Muscle of leg (tissue), 11 donors: ENCODE results near the gene ARHGAP21. TPM values are rescaled to one million over a fixed set of nuclear protein-coding genes. Genes with fewer than 3 reads are reported as not detected.

Source experiments
- DNase-seq: peaks from one replicate; pipeline ENCODE4 v3.0.0; 2013
- H3K27ac ChIP-seq: one replicate; pipeline ENCODE4 v1.5.1; 2013; ENCODE audit warnings: mild to moderate bottlenecking, low read length, control low read depth
- H3K27me3 ChIP-seq: one replicate; pipeline ENCODE4 v1.6.1; 2013; ENCODE audit warnings: low read length; ENCODE audit not compliant: control insufficient read depth, insufficient read depth
- H3K36me3 ChIP-seq: one replicate; pipeline ENCODE4 v1.6.1; 2013; ENCODE audit warnings: low read length; ENCODE audit not compliant: control insufficient read depth, insufficient read depth
- H3K4me1 ChIP-seq: one replicate; pipeline ENCODE4 v1.6.1; 2013; ENCODE audit warnings: low read length; ENCODE audit not compliant: control insufficient read depth, insufficient read depth
- H3K4me3 ChIP-seq: one replicate; pipeline ENCODE4 v1.5.1; 2013; ENCODE audit warnings: low read length, control low read depth
- H3K9me3 ChIP-seq: replicated peaks from 2 replicates; pipeline ENCODE4 v1.6.1; 2013; ENCODE audit warnings: low read depth, low read length; ENCODE audit not compliant: control insufficient read depth
- WGBS: methylation state at CpG from one replicate; pipeline ENCODE4 v1.1.5; 2013; ENCODE audit warnings: missing lambda C conversion rate; ENCODE audit not compliant: insufficient coverage; 5-methylcytosine and 5-hydroxymethylcytosine counted together
- polyA plus RNA-seq, 8 donors: library from polyadenylated mRNA; unstranded; fragments of 120-200 nt; gene quantifications; one replicate each; pipeline versions ENCODE4 v1.2.1 to v1.2.3, GENCODE V29; 2013; ENCODE audit warnings: inconsistent platforms in 1 of 8, low replicate concordance in 1 of 8; ENCODE audit not compliant: insufficient read length in 8 of 8, insufficient read depth in 1 of 8
- total RNA-seq: library from RNA; stranded (reverse); fragments of 120-200 nt; gene quantifications from one replicate; pipeline ENCODE4 v1.2.4, GENCODE V29; 2013

ARHGAP21 gene
- total and polyA plus RNA-seq, 9 donors: 55.0 to 84.8 (median 63.5) TPM

GRCh38 chr10:24724381-24725228 lies 918 bp upstream of the ARHGAP21 start:
- peaks cover 8% of the 10 kb centered on the region for H3K36me3 ChIP-seq

GRCh38 chr10:24723386-24723787 lies 300 bp downstream of the ARHGAP21 start:
- under 1% methylated on average over 66 of the region's 70 CpGs for WGBS
- Histone ChIP-seq H3K27ac (peak overlapping the region; percentile 99), H3K36me3 (peaks cover 8% of the 10 kb centered on the region), H3K27me3 (no peaks in the 10 kb centered on the region), H3K4me3 (peak overlapping the region; percentile 87), H3K4me1 (peaks cover 13% of the 10 kb centered on the region), H3K9me3 (no peaks in the 10 kb centered on the region)
- no peak for DNase-seq

More at GRCh38 chr10:24724381-24725228, 918 bp upstream of the ARHGAP21 start:
- peak overlapping the region; percentile 99 for H3K27ac ChIP-seq
- peaks cover 13% of the 10 kb centered on the region for H3K4me1 ChIP-seq
- WGBS: 0% methylated on average over 28 of the region's 52 CpGs
- H3K9me3 ChIP-seq: no peaks in the 10 kb centered on the region
- H3K27me3 ChIP-seq: no peaks in the 10 kb centered on the region
- peak overlapping the region; percentile 73 for H3K4me3 ChIP-seq
- peak; percentile 99 for DNase-seq

- DNase-seq: peak; percentile 77
- WGBS: under 1% methylated on average over 82 of the region's 84 CpGs
- Histone ChIP-seq H3K27ac (peak overlapping the region; percentile 98), H3K27me3 (no peaks in the 10 kb centered on the region), H3K4me3 (peak overlapping the region; percentile 87), H3K9me3 (no peaks in the 10 kb centered on the region), H3K4me1 (peaks cover 14% of the 10 kb centered on the region), H3K36me3 (peaks cover 10% of the 10 kb centered on the region)
Measured at GRCh38 chr10:24722676-24723385, 856 bp downstream of the ARHGAP21 start.

- H3K4me3 ChIP-seq: peak overlapping the region; percentile 87
- no peaks in the 10 kb centered on the region for H3K9me3 ChIP-seq
- peaks cover 17% of the 10 kb centered on the region for H3K4me1 ChIP-seq
- 0% methylated on average over 4 of the region's 19 CpGs for WGBS
- peaks cover 10% of the 10 kb centered on the region for H3K36me3 ChIP-seq
- H3K27me3 ChIP-seq: no peaks in the 10 kb centered on the region
- DNase-seq: no peak
- H3K27ac ChIP-seq: peak overlapping the region; percentile 78
Measured at GRCh38 chr10:24722131-24722675, 1.5 kb downstream of the ARHGAP21 start.

- no peaks in the 10 kb centered on the region for H3K27me3 ChIP-seq
- peak overlapping the region; percentile 87 for H3K4me3 ChIP-seq
- H3K27ac ChIP-seq: peak overlapping the region; percentile 52
- peaks cover 10% of the 10 kb centered on the region for H3K36me3 ChIP-seq
- H3K9me3 ChIP-seq: no peaks in the 10 kb centered on the region
- WGBS: 7% methylated on average over 26 of the region's 35 CpGs
- peak; percentile 45 for DNase-seq
- H3K4me1 ChIP-seq: peaks cover 19% of the 10 kb centered on the region
Measured at GRCh38 chr10:24721229-24722106, 2.2 kb downstream of the ARHGAP21 start.

GRCh38 chr10:24720096-24720495 lies 3.6 kb downstream of the ARHGAP21 start:
- H3K36me3 ChIP-seq: peaks cover 10% of the 10 kb centered on the region
- H3K27ac ChIP-seq: no peak overlapping the region
- peaks cover 21% of the 10 kb centered on the region for H3K4me1 ChIP-seq
- whole genome bisulfite sequencing: no CpG with 5 or more reads among the region's 2 CpGs
- H3K9me3 ChIP-seq: no peaks in the 10 kb centered on the region
- DNase-seq: no peak
- no peaks in the 10 kb centered on the region for H3K27me3 ChIP-seq
- H3K4me3 ChIP-seq: peak overlapping the region; percentile 87

- Histone ChIP-seq H3K27me3 (no peaks in the 10 kb centered on the region), H3K4me3 (no peak overlapping the region), H3K36me3 (peaks cover 10% of the 10 kb centered on the region), H3K27ac (no peak overlapping the region), H3K4me1 (peaks cover 19% of the 10 kb centered on the region), H3K9me3 (no peaks in the 10 kb centered on the region)
- DNase-seq: no peak
- WGBS: 75% methylated on average over 8 of the region's 10 CpGs
Measured at GRCh38 chr10:24718031-24718855, 5.4 kb downstream of the ARHGAP21 start.

GRCh38 chr10:24716295-24716694 lies 7.4 kb downstream of the ARHGAP21 start:
- no peak for DNase-seq
- no peaks in the 10 kb centered on the region for H3K9me3 ChIP-seq
- peaks cover 7% of the 10 kb centered on the region for H3K36me3 ChIP-seq
- no peaks in the 10 kb centered on the region for H3K27me3 ChIP-seq
- no peak overlapping the region for H3K4me3 ChIP-seq
- H3K4me1 ChIP-seq: peaks cover 14% of the 10 kb centered on the region
- H3K27ac ChIP-seq: no peak overlapping the region
- 61% methylated on average over 5 of the region's 5 CpGs for WGBS

- H3K4me3 ChIP-seq: no peak overlapping the region
- peaks cover 2% of the 10 kb centered on the region for H3K36me3 ChIP-seq
- no peak for DNase-seq
- no peaks in the 10 kb centered on the region for H3K9me3 ChIP-seq
- H3K4me1 ChIP-seq: peaks cover 9% of the 10 kb centered on the region
- WGBS: no CpG with 5 or more reads among the region's 5 CpGs
- no peaks in the 10 kb centered on the region for H3K27me3 ChIP-seq
- no peak overlapping the region for H3K27ac ChIP-seq
Measured at GRCh38 chr10:24715246-24715769, 8.4 kb downstream of the ARHGAP21 start.
